Kidney capillary endothelial cell (primary cell): ENCODE results near the gene SLC46A3.

Experiments used
- DNase-seq: peaks from one replicate; pipeline ENCODE4 v3.0.0-alpha.2; 2018; ENCODE audit warnings: low spot score

Gene SLC46A3

DNA sequence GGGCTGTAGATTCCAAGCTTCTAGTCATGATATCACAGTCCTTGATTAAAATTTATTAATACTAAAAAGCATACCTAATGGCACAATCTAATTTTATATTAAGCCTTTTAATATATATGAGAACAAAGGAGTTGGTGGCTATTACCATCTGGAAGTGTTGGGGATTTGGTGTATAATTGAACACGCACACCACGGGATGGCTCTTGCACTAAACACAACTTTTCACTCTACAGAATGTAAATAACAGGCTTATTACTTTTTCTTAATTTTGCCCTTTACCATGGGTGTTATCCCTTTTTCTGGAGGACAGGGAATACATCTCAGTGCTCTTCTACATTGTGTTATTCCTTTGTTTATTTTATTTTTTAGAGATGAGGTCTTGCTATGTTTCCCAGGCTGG, 38.2 kb downstream of the SLC46A3 start:
- DNase-seq: no peak

DNA sequence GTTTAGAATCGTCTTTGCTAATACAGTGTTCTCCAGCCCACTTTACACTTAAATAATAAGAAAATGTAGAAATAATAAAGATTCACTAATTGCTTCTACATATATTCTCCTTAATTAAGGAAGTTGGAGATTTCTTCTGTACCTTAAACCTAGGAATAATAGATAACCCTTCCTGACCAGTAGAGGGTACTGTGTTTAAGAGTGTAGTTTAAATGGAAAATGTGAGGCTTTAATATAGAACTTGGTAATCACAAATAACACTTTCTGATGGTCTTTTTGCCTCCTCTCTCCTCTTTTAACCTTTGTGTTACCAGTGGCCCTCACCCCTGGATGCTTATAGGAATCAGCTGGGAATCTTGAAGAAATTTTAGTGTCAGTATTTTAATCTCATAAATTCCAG, 39.1 kb downstream of the SLC46A3 start:
- DNase-seq: peak; percentile 28

GRCh38 chr13:28678809-28679208, 40.0 kb downstream of the SLC46A3 start:
- no peak for DNase-seq

DNA sequence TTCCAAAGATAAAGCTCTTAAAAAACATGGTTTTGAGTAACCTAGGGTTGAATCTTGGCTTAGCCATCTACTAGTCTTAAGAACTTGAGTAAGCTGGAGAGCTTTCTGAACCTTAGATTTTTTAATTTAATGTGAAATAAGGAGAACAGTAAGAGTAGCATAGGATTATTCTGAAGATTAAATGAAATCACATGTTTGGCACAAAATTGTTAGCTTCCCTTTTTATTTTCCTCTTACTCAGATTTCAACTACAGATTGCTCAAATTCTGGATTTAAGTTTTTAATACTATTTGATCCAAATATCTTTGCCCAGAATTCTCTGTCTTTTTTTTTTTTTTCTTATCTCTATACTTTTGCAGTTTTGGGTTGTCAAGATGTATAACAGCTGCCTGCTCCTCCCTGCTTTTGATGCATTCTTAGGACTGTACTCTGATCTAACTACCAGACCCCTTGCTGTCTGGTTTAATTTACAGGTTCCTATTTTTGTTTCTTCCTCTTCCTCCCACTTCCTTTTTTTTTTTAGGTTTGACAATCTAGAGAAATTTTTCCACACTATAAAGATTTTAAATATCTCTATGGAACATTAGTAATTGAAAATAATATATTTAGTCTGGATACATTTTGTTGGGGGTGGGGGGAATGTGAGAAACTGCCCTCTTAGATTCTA, 47.5 kb downstream of the SLC46A3 start:
- DNase-seq: no peak

DNA sequence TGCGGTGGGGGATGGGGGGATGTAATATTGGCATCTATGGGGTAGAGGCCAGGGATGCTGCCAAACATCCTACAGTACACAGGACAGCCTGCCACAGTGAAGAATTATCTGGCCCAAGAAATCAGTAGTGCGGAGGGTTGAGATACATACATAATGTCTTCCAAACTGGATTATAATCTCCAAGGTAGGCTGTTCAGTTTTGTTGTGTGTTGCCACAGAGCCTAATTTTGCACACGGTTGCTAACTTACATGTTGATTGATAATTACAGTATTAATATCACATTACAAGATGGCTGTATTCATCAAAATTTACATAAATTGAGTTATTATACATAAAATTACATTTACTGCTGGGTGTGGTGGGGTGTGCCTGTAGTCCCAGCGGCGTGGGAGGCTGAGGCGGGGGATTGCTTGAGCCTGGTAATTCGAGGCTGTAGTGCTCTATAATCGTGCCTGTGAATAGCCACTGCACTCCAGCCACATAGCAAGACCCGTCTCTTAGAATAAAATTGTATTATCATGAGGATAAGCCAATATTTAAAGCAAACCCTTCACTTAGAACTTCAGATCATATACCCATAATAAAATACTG, 51.8 kb downstream of the SLC46A3 start:
- no peak for DNase-seq

DNA sequence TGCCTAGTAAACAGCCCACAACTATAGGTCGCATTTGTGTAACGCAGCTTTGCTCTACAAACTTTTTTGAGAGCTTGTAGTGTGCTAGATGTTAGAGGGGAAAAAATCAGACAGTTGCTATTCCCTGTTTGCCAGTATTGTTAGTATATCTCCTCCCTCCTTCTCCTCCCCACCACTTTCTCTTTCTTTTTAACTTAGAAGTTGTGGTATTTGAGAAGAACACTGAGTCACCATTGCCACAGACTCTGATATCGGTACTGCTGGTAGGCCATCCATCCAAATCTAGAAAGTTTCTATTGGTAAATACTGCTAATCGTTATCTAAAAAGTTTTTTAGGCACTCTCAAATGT, 59.2 kb downstream of the SLC46A3 start:
- peak; percentile 53 for DNase-seq

GRCh38 chr13:28658796-28659620, 59.8 kb downstream of the SLC46A3 start, which contains the start of gene POMP:
TSS of gene POMP (plus strand) at chr13:28659130. CDS start at chr13:28659185, 55 bp downstream.
- peak; percentile 93 for DNase-seq

GRCh38 chr13:28658539-28658795, 60.3 kb downstream of the SLC46A3 start:
- DNase-seq: no peak

DNA sequence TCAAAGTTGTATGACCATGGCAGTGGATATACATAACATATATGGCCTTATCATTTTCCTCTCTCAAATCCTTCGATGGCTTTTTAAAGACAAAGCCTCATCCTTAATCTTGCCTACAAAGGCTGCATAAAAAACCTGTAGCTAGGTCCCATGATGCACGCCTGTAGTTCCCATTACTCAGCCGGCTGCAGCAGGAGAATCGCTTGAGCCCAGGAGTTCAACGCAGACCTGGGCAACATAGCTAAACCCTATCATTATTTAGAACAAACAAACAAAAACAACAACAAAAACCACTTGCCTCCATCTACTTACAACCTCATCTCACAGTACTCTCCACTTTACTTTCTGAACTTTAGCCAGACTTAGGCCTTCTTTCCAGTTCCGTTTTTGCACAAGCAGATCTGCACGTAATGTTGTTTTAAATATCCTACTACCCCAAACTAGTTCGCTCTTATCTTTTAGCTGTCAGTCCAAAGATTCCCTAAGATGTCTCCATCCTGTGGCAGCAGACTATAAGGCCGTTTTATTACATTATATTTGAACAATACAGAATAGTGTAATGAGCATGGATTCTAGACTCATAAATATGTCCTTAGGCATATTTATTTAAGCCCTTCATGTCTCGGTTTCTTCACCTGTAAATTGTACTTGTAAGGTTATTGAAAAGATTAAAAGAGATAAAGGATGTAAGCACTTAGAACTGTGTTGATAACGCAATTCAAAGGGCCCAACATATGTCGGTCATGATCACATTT, 60.8 kb downstream of the SLC46A3 start:
- peak; percentile 45 for DNase-seq

- no peak for DNase-seq
These were observed 63.2 kb downstream of the SLC46A3 start for GRCh38 chr13:28655561-28655960.

GRCh38 chr13:28654276-28654675, 64.5 kb downstream of the SLC46A3 start:
- no peak for DNase-seq

DNA sequence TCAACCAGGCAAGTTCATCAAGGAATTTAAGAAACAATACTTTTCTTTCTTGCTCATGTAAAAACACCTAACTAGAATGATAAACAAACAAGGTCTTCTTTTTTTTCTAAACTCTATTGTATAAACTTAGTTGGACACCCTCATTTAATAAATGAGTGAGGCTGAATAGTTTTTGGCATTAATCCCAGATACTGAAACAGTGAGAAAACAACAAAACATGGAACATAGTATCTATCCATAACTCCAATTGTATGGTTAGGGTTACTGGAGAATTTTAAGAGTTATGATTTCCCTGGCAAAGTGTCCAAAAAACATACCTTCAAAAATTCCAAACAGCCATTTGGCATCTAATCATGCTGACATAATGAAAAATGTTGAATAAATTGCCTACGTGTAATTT, 65.7 kb downstream of the SLC46A3 start:
- no peak for DNase-seq

DNA sequence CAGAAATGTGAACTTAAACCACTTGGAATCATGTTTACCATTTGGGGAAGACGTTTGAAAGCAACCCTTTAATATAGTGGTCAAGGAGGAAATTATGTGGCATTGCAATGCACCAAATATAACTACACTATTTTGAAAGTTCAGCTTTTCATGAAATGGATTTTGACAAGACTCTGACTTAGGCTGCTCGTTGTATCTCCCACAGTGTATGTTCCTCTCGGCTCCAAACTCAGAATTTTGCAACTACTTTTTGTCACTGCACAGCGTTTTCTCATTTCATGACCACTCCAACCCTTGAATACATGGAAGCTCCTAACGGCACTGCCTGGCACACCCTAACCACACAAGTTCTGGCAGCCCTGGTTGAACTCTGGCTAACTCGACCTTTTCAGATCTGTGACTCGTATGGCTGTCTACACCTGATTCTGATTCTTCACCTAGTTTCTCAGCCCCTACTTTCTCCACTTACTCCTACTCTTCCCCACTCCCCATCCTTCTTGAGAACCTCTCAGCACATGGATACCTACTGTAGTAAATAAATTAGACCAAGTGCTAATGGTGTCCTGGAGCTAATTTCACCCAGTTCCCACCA, 66.9 kb downstream of the SLC46A3 start:
- DNase-seq: no peak

DNA sequence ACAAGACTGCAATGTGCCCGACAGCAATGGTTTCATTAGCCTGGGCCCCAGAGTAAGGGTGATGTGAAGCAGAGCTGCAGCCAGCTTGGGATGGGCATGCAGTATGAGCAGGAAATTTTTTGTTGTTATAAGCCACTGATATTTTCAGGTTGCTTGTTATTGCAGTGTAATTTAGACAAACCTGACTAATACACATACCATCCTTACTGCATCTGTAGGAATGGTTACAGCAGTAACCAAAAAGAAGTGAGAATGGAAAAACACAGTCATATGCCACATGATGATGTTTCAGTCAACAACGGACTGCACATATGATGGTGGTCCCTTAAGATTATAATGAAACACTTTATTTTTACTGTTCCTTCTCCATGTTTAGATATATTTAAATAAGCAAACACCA, 68.5 kb downstream of the SLC46A3 start:
- DNase-seq: no peak
